ENCODE data around the gene PARP2. TPM values are rescaled to one million over a fixed set of nuclear protein-coding genes. Genes with fewer than 3 reads are reported as not detected.

Gene PARP2
- total RNA-seq, 6 experiments from 2014 or later: 15.7 to 22.9 (median 22.0) TPM

DNA sequence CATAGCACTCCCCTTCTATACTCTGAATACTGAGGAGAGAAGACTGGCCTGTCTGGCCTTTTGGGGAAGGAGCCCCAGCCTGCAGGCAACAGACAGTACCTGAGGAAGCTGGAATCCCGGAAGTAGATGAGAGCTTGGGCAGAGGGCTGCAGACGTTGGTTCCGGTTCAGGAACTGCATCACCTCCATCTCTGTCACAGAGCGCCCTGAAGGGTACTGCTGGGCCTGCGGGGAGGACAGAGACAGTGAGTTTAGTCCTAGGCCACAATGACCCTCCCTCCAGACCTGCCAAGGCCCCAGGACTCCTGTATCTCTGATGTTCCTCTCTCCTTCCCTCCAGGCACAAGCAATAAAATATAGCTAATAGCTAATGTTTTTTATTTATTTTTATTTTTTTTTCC, 41.5 kb downstream of the PARP2 start:
- TF ChIP-seq, protein P1, sequence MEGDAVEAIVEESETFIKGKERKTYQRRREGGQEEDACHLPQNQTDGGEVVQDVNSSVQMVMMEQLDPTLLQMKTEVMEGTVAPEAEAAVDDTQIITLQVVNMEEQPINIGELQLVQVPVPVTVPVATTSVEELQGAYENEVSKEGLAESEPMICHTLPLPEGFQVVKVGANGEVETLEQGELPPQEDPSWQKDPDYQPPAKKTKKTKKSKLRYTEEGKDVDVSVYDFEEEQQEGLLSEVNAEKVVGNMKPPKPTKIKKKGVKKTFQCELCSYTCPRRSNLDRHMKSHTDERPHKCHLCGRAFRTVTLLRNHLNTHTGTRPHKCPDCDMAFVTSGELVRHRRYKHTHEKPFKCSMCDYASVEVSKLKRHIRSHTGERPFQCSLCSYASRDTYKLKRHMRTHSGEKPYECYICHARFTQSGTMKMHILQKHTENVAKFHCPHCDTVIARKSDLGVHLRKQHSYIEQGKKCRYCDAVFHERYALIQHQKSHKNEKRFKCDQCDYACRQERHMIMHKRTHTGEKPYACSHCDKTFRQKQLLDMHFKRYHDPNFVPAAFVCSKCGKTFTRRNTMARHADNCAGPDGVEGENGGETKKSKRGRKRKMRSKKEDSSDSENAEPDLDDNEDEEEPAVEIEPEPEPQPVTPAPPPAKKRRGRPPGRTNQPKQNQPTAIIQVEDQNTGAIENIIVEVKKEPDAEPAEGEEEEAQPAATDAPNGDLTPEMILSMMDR (IDR thresholded peaks at IDR 0.05): no peak
- Mint-ChIP-seq H3K4me3 (no peak overlapping the region), H3K27me3 (ENCODE audit: insufficient read depth) (peaks cover 2% of the 10 kb centered on the region), H3K36me3 (ENCODE audit: low read depth) (peaks cover 14% of the 10 kb centered on the region), H3K4me1 (ENCODE audit: low read depth) (no peaks in the 10 kb centered on the region), H3K9me3 (no peaks in the 10 kb centered on the region), H3K27ac (no peak overlapping the region)
- no peak for DNase-seq

DNA sequence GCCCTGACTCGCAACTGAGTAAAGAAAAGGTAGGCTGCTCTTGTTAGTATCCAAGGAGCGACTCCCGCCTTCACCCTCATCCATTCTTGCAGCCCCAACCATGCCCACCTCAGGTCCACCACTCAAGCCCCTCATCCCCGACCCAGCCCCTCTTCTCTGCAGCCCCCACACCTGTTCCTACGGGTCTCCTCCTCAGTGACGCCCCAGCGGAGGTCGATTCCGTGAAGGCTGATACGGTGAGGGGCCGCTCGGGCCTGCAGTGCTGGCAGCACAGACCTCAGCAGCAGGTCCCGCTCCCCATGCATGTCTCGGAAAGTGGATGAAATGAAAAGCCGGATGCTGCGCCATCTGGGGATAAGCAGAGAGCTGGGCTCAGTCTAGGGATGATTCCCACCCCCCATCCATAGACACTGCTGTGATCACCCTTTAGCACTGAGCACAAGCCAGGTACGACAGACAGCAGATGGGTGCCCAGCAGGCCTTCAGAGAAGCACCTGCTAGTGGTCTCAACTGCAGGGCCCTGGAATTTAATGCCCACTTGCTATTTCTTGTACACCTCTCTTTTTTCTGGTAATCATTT, 42.9 kb downstream of the PARP2 start:
- Mint-ChIP-seq H3K9me3 (no peaks in the 10 kb centered on the region), H3K36me3 (ENCODE audit: low read depth) (peaks cover 14% of the 10 kb centered on the region), H3K4me3 (no peak overlapping the region), H3K27me3 (ENCODE audit: insufficient read depth) (peaks cover 2% of the 10 kb centered on the region), H3K27ac (no peak overlapping the region), H3K4me1 (ENCODE audit: low read depth) (no peaks in the 10 kb centered on the region)
- DNase-seq: no peak
- TF ChIP-seq, protein P1 (IDR thresholded peaks at IDR 0.05): no peak

DNA sequence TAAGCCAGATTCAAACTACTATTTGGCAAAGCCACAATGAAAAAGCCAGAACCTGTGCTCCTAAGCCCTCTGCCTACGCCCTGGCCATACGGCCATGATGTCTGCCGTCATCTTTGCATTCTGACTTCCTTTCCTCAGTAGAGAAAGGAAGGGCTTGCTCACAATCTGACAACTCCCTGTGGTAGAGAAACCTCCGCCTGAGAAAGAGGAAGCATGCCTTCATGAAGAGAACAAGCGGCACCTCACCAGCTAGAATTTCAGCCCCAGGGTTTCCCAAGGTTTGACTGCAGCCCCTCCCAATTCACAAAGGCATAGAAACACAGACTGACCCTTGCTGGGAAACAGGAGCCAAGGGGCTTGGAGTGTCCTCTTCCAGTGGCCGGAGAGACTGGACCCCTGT, 44.1 kb downstream of the PARP2 start:
- Mint-ChIP-seq H3K4me3 (no peak overlapping the region), H3K36me3 (ENCODE audit: low read depth) (peaks cover 14% of the 10 kb centered on the region)

DNA sequence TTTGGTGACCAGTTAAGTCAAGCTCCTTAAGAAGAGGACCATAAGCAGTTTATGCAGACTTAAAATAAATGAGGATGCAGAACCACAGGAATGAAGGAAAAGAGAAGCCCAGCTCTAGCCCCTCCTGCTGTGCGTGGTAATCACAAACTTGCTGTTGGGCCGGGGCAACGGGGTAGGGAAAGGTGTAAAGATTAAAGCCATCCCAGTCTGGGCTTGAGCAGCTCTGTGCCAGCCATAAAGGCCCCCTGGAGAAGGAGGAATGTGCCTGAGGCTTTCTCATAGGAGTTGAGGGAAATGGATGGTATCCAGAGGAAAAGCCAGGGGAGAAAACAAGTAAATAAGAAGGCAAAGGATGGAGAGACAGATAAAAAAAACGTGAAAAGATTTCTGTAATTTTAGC, 44.7 kb downstream of the PARP2 start:
- Mint-ChIP-seq H3K9me3 (no peaks in the 10 kb centered on the region), H3K36me3 (ENCODE audit: low read depth) (peaks cover 14% of the 10 kb centered on the region), H3K27me3 (ENCODE audit: insufficient read depth) (peaks cover 2% of the 10 kb centered on the region), H3K4me3 (no peak overlapping the region), H3K4me1 (ENCODE audit: low read depth) (no peaks in the 10 kb centered on the region), H3K27ac (no peak overlapping the region)
- no peak for DNase-seq
- TF ChIP-seq, protein P1 (IDR thresholded peaks at IDR 0.05): no peak

More for the DNA sequence above, 44.1 kb downstream of the PARP2 start:
- TF ChIP-seq, protein P1 (IDR thresholded peaks at IDR 0.05): no peak
- no peak overlapping the region for H3K27ac Mint-ChIP-seq
- no peak for DNase-seq
- H3K9me3 Mint-ChIP-seq: no peaks in the 10 kb centered on the region
- peaks cover 2% of the 10 kb centered on the region for H3K27me3 Mint-ChIP-seq (ENCODE audit: insufficient read depth)
- H3K4me1 Mint-ChIP-seq (ENCODE audit: low read depth): no peaks in the 10 kb centered on the region

DNA sequence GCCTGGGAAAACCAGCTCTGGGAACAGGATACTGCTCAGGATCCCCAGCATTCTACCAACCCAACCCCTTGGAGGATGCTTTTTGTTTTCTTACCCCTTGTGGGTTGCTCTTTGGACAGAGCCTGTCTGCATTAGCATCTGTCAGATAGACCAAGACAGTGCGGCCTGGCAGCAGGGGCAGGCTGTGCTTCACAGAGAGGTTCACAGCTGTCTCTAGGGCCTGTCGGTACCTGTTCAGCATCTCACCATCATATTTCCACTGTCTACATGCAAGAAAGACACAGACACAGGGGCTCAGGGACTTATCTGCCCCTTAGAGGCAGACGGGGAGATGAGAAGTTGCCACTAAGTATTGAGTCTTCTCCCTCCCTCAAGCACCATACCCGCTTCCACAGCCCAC, 48.1 kb downstream of the PARP2 start:
- TF ChIP-seq, protein P1 (IDR thresholded peaks at IDR 0.05): no peak
- no peak for DNase-seq
- Mint-ChIP-seq H3K36me3 (ENCODE audit: low read depth) (peaks cover 20% of the 10 kb centered on the region), H3K27ac (peak overlapping the region; percentile 12; the same call in 1 of the 2 replicates), H3K4me3 (no peak overlapping the region), H3K27me3 (ENCODE audit: insufficient read depth) (peaks cover 2% of the 10 kb centered on the region; the same call in 1 of the 2 replicates), H3K4me1 (ENCODE audit: low read depth) (no peaks in the 10 kb centered on the region), H3K9me3 (no peaks in the 10 kb centered on the region)

Measured in HFFc6 (cell line).